ENCODE measurements around the gene AJAP1. TPM values are rescaled to one million over a fixed set of nuclear protein-coding genes. Genes with fewer than 3 reads are reported as not detected.

Gene AJAP1
- total and polyA plus RNA-seq, 2 donors (not counting 1 experiment from before 2014, with no cell fraction given) = 0.01 TPM; not detected in 1

DNA sequence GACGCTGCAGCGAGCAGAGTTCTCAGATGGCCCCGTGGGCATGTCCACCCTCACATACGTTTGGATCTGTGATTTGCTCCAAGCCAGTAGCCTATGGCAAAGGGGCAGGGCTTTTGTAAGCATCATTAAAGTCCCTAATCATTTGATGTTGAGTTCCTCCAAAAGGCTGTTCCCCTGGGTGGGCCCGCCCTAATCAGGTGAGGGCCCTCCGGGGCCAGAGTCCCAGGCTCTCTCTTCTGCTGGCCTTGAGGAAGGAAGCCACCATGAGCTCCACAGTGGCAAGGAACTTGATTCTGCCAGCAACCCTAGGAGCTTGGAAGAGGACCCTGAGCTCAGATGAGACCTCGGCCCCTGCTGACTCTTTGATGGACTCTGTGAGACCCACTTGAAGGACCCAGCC lies 25.4 kb upstream of the AJAP1 start:
- H3K4me3 ChIP-seq (replicated peaks in 1 of 4; ENCODE audit: control extremely low read depth in 1 of 4, insufficient read depth in 1 of 4, low read depth in 3 of 4, low read length in 4 of 4) = no peak overlapping the region
- H3K27me3 ChIP-seq (ENCODE audit: control insufficient read depth, insufficient read depth, low read length) = no peaks in the 10 kb centered on the region
- no peak for DNase-seq (ENCODE audit: low read depth in 2 of 2)
- H3K4me1 ChIP-seq (ENCODE audit: control insufficient read depth, extremely low read depth, insufficient read depth, low read length) = no peaks in the 10 kb centered on the region
- no peaks in the 10 kb centered on the region for H3K36me3 ChIP-seq (ENCODE audit: control insufficient read depth, insufficient read depth, low read length)
- H3K4me2 ChIP-seq (ENCODE audit: extremely low read depth, insufficient read depth, low read length) = no peak overlapping the region
- no peak overlapping the region for H2AFZ ChIP-seq (ENCODE audit: low read length)
- no peaks in the 10 kb centered on the region for H3K79me2 ChIP-seq (ENCODE audit: control insufficient read depth, insufficient read depth, low read length)
- no peak overlapping the region for H3K9ac ChIP-seq (ENCODE audit: insufficient read depth, low read length)
- H3K9me3 ChIP-seq (ENCODE audit: control insufficient read depth, insufficient read depth, low read depth, low read length) = no peaks in the 10 kb centered on the region
- TF ChIP-seq, protein P1, sequence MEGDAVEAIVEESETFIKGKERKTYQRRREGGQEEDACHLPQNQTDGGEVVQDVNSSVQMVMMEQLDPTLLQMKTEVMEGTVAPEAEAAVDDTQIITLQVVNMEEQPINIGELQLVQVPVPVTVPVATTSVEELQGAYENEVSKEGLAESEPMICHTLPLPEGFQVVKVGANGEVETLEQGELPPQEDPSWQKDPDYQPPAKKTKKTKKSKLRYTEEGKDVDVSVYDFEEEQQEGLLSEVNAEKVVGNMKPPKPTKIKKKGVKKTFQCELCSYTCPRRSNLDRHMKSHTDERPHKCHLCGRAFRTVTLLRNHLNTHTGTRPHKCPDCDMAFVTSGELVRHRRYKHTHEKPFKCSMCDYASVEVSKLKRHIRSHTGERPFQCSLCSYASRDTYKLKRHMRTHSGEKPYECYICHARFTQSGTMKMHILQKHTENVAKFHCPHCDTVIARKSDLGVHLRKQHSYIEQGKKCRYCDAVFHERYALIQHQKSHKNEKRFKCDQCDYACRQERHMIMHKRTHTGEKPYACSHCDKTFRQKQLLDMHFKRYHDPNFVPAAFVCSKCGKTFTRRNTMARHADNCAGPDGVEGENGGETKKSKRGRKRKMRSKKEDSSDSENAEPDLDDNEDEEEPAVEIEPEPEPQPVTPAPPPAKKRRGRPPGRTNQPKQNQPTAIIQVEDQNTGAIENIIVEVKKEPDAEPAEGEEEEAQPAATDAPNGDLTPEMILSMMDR (conservative IDR thresholded peaks at IDR 0.05 in 1 of 2, IDR thresholded peaks at IDR 0.05 in 1 of 2; ENCODE audit: low read depth in 1 of 2, low read length in 2 of 2) = no peak
- TF ChIP-seq EZH2 (IDR thresholded peaks at IDR 0.05; ENCODE audit: low read length, missing control alignments) = no peak
- no peaks in the 10 kb centered on the region for H4K20me1 ChIP-seq (ENCODE audit: control insufficient read depth, extremely low read depth, insufficient read depth, low read length)
- H3K27ac ChIP-seq (ENCODE audit: insufficient read depth, low read length) = no peak overlapping the region

DNA sequence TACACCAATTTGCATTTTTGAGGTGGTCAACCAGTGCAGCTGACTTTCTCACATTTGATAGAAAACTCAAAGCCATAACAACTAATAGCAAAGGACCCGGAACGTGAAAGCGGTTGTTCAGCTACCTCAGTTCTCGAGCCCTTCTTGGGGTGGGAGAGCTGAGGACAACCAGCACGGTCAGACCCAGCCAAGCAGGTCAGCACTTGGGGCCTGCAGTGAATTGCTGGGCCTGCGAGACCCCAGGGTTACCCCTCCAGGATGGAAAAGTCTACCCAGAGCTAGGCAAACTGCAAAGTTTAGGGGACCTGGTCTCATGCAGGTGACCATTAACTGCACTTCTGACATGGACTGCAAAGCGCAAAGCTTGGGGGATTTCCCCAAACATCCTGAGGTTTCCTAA lies 23.8 kb upstream of the AJAP1 start:
- no peak overlapping the region for H2AFZ ChIP-seq (ENCODE audit: low read length)
- H3K9ac ChIP-seq (ENCODE audit: insufficient read depth, low read length) = no peak overlapping the region
- DNase-seq (ENCODE audit: low read depth in 2 of 2) = no peak
- no peaks in the 10 kb centered on the region for H3K9me3 ChIP-seq (ENCODE audit: control insufficient read depth, insufficient read depth, low read depth, low read length)
- H3K27me3 ChIP-seq (ENCODE audit: control insufficient read depth, insufficient read depth, low read length) = no peaks in the 10 kb centered on the region
- no peaks in the 10 kb centered on the region for H3K79me2 ChIP-seq (ENCODE audit: control insufficient read depth, insufficient read depth, low read length)
- no peaks in the 10 kb centered on the region for H3K4me1 ChIP-seq (ENCODE audit: control insufficient read depth, extremely low read depth, insufficient read depth, low read length)
- no peaks in the 10 kb centered on the region for H3K36me3 ChIP-seq (ENCODE audit: control insufficient read depth, insufficient read depth, low read length)
- no peak overlapping the region for H3K27ac ChIP-seq (ENCODE audit: insufficient read depth, low read length)
- no peak overlapping the region for H3K4me2 ChIP-seq (ENCODE audit: extremely low read depth, insufficient read depth, low read length)
- H3K4me3 ChIP-seq (replicated peaks in 1 of 4; ENCODE audit: control extremely low read depth in 1 of 4, insufficient read depth in 1 of 4, low read depth in 3 of 4, low read length in 4 of 4) = no peak overlapping the region
- H4K20me1 ChIP-seq (ENCODE audit: control insufficient read depth, extremely low read depth, insufficient read depth, low read length) = no peaks in the 10 kb centered on the region
- TF ChIP-seq, protein P1 (conservative IDR thresholded peaks at IDR 0.05 in 1 of 2, IDR thresholded peaks at IDR 0.05 in 1 of 2; ENCODE audit: low read depth in 1 of 2, low read length in 2 of 2) = no peak
- no peak for TF ChIP-seq EZH2 (IDR thresholded peaks at IDR 0.05; ENCODE audit: low read length, missing control alignments)

DNA sequence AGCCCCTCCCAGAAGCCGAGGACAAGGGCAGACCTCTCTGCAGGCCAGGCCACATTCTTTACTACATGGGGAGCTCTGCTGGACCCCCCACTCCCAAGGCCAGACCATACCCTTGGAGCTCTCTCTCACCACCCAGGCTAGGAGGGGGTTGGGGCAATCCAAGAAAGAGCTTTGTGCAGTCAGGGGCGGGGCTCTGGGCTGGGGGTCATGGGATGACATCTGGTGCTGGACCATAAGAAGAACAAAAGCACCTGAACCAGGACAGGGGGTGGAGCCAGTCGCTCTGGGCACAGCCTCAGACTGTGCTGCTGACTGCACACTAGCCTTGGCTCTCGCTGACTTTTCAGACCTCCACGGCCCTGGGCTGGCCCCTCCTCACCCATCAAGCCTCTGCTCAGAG lies 23.1 kb upstream of the AJAP1 start:
- Histone ChIP-seq H3K27me3 (ENCODE audit: control insufficient read depth, insufficient read depth, low read length) (no peaks in the 10 kb centered on the region), H3K9ac (ENCODE audit: insufficient read depth, low read length) (no peak overlapping the region), H4K20me1 (ENCODE audit: control insufficient read depth, extremely low read depth, insufficient read depth, low read length) (no peaks in the 10 kb centered on the region), H3K4me1 (ENCODE audit: control insufficient read depth, extremely low read depth, insufficient read depth, low read length) (no peaks in the 10 kb centered on the region), H3K9me3 (ENCODE audit: control insufficient read depth, insufficient read depth, low read depth, low read length) (no peaks in the 10 kb centered on the region), H3K4me2 (ENCODE audit: extremely low read depth, insufficient read depth, low read length) (no peak overlapping the region), H3K36me3 (ENCODE audit: control insufficient read depth, insufficient read depth, low read length) (no peaks in the 10 kb centered on the region), H3K79me2 (ENCODE audit: control insufficient read depth, insufficient read depth, low read length) (no peaks in the 10 kb centered on the region), H3K27ac (ENCODE audit: insufficient read depth, low read length) (no peak overlapping the region), H3K4me3 (replicated peaks in 1 of 4; ENCODE audit: control extremely low read depth in 1 of 4, insufficient read depth in 1 of 4, low read depth in 3 of 4, low read length in 4 of 4) (no peak overlapping the region), H2AFZ (ENCODE audit: low read length) (no peak overlapping the region)
- no peak for DNase-seq (ENCODE audit: low read depth in 2 of 2)
- TF ChIP-seq, protein P1 (conservative IDR thresholded peaks at IDR 0.05 in 1 of 2, IDR thresholded peaks at IDR 0.05 in 1 of 2; ENCODE audit: low read depth in 1 of 2, low read length in 2 of 2) = no peak
- TF ChIP-seq EZH2 (IDR thresholded peaks at IDR 0.05; ENCODE audit: low read length, missing control alignments) = no peak

Measured in fibroblast of lung (primary cell).